NCI-H2171 treated with DMSO at 0.1 percent for 48 hours (cell line): ENCODE results near the gene FTO.

ENCODE experiments used
- DNase-seq: peaks from one replicate; lab custom pipeline; 2025; lab: John Stamatoyannopoulos, UW

FTO gene

GRCh38 chr16:53755026-53755910, 51.3 kb downstream of the FTO start:
- DNase-seq = no peak

GRCh38 chr16:53756275-53756996, 52.5 kb downstream of the FTO start:
- DNase-seq = no peak

DNA sequence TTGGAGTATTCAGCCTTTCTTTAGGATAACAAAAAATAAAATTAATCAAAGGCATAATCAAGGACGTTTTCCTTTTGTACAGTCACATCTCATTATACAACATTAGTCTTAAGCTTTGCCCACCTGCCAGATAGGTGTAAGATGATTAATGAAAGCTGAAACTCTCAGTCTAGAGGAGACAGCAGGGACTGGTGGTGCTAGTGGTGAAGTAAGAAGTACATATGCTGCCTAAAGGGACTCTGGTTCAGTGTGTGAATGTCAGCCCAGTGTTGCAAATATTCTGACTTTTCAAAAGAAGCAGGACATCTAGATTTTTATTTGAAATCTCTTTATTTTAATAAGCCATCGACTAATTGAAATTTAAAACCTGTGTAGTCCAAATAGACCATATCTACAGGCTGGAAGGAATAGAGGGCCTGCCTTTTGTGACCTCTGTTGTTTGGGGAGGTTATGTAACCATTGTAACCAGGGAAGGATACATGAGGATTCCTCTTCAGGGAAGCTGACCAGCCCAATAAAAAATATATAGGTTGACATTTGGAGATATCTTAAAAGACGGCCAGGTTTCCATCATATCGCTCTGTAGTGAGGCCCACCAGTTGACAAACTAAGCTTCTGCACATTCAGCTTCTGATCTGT, 54.1 kb downstream of the FTO start:
- DNase-seq = peak; percentile 48

DNA sequence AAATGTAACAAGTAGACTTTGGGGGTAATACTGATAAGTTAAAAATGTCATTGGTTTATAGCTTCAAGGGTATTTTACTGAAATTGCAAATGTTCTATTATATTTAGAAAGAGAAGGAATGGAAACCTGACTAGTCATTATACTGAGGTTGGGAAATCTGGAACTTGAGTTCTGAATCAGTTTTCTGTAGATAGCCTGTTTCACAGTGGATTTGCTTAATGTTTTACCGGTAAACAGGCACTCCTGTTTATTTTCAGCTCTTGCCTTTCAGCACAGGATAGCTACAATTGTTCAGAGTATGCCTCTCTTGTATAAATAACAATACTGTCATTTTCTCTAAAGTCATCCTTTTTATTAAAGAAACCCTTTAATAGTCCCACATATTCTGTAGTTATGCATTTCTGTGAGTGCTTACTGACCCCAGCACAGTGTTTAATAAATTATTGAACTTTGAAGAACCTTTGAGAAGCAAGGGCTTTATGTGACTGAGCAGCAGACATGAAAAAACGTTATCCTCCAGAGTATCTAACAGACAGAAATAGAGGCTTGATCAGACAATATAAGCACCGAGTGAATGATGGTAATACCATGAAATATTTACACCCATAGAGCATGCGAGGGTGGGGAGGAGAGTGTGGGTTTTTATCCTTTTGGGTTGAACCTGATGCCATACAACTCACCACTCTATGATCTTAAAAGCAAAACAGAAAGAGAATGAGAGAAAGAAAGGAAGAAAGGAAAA, 58.2 kb downstream of the FTO start:
- DNase-seq = no peak

- no peak for DNase-seq
These were observed 62.5 kb downstream of the FTO start for GRCh38 chr16:53766304-53767016.

GRCh38 chr16:53768167-53768566, 64.2 kb downstream of the FTO start:
- DNase-seq = no peak

- no peak for DNase-seq
These were observed 64.6 kb downstream of the FTO start for GRCh38 chr16:53768593-53768992.

- DNase-seq = no peak
These were observed 65.2 kb downstream of the FTO start for GRCh38 chr16:53769185-53769584.

- DNase-seq = no peak
These were observed 65.8 kb downstream of the FTO start for GRCh38 chr16:53769787-53770186.

DNA sequence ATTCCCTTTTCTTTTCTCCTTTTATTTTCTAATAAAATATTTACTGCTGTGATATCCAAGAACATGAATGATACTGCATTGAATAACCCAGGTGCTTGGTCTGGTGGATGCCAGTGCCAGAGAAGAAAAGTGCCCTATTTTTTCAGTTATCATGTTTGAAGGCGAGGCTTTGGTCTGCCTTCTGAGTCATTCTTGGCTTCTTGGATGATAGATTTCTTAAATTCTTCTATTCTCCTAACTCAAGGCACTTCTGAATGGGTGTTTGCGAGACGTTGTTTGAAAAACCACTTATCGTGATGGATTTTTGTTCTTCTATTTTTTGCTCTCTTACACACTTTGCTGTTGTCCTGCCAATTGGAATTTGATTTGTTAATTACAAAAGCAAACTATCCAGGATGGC, 66.7 kb downstream of the FTO start:
- no peak for DNase-seq

- no peak for DNase-seq
These were observed 67.9 kb downstream of the FTO start for GRCh38 chr16:53771655-53772497.

DNA sequence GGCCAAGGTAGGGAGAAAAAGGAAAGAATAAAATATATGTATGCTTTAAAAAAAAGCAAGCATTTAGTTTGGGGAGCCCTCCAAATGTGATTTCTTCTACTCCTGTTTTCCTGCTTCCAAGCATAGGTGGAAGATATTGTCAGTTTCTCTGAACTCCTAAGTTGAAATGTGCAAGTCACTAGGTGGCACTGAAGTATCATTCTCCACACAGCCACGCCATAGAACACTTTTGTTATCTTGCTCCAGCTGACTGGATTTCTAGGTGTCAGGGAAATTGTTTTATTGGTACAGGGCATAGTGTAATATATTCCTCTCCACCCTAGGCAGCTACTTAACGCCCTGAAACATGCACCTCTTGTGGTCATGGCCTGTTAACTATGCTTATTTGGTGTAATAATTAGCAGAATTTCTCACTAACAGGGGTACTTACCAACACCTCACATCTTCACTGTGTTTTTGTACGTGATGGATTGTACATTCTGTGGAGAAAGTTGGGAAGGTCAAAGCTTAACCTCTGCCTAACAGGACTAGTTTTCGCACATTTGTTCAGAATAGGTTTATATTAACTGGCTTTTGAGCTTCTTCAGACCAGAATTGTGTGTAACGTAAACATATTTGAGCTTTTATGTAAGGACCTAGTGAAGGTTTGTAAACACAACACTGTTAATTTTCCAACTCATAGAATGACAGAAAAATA, 69.3 kb downstream of the FTO start:
- DNase-seq = peak; percentile 79

GRCh38 chr16:53773881-53774280, 69.9 kb downstream of the FTO start:
- DNase-seq = no peak

DNA sequence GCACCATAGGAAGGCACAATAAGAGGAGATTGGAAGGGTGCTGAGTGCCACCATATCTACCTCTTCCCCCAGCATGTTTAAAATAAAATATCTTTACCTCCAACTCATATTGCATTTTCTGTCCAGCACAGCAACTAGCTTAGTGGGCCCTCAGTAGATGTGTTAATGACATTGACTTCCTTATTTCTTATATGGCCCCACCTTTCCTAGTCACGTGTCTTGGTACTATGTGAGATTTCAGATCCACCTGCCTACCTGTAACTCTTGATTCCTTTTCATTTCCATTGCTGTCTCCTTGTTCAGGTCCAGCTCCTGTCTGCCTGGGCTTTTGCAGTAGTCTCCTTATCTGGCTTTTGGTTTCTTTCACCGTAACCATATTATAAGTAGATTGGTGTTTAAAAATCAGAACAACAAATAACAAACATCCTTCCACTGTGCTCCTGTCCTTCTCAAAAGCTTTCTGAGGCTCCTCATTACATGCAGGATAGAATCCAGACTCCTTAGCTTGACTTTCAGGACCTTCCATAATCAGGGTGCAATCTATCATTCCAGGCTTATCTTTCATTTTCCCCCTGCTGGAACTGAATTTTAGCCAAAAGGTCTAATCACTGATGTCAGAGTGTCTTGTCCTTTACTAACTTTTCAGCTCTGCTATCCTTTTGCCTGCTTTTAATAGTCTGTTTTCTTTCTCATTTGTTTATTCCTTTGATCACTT, 71.3 kb downstream of the FTO start:
- no peak for DNase-seq

DNA sequence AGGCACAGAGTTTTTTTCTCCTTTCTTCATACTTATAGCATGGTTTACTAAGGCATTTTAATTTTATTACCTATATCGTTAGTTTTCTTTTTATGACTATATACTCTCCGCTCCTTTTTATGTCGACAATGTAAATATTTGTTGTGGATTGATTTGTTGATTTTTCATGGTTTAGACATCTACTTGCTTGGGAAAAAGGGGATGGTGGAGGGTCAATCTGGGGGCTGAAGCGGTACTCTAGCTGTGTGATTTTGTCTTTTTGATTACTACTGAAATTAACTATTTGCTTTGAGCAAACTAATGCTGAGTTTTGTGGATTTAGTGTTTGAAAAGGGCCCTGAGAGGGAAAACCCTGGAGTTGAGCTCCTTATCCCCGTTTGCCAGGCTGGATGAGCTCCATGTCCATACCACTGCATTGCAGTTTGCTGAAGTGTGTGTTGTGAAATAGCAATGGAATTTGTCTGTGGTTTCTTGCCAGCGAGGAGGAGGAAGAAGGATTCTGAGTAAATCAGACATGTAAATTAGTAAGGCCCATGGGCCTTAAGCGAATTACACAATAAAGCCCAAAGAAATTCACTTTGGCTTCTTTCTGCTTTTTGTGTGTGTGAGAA, 72.0 kb downstream of the FTO start:
- no peak for DNase-seq

DNA sequence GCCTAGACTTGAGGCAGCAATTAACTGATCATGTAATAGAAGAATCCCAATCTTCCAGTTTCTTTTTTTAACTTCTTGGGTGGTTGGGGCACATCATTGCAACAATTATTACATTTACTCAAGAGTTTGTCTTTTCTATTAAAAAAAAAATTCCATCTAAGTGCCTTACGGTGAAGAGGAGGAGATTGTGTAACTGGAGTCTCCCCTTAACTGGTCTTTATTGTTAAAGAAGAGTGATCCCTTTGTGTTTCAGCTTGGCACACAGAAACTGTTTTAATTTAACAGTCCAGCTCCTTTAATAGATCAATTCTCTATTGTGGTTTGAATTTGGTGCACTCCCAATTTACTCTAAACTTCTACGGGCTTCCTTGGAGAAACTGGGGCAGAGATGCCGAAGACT, 75.2 kb downstream of the FTO start:
- no peak for DNase-seq

DNA sequence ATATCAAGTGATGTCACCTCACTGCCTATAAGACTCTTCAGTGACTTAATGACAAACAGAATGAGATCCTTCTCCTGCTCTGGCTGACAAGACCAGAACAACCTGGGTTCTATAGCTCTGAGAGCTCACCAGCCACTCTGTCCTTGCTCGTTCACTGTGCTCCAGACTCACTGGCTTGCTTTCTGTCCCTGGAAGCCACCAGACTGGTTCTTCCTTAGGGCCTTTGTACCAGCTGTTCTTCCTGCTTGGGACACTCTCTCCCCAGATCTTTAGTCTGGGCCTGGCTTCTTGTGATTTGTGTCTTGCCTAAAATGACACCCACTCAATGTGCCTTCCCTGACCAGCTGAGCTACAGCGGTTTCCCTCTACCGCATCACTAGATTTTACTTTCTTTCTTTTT, 76.1 kb downstream of the FTO start:
- no peak for DNase-seq

- no peak for DNase-seq
These were observed 77.2 kb downstream of the FTO start for GRCh38 chr16:53781023-53781605.

- no peak for DNase-seq
These were observed 78.2 kb downstream of the FTO start for GRCh38 chr16:53782148-53782547.
